ENCODE data around the gene ZNF160.
A peak's percentile ranks its signal among the peaks of the same experiment; 100 is the strongest.
"Not testable (repeated sequence)": the region's sequence is repeated elsewhere in the genome, so short reads cannot be mapped to it uniquely, and the experiment has no call there.

Gene ZNF160

GRCh38 chr19:53103234-53104203, at the start of gene ZNF160:
TSS of gene ZNF160 (minus strand) at chr19:53103422. CDS start at chr19:53086276, 17,146 bp downstream.
- DNase-seq = peak; percentile 67 to 99 (median 97)

- DNase-seq = no peak
Observed at GRCh38 chr19:53147645-53148044, 44.4 kb upstream of the ZNF160 start.

- DNase-seq = no peak
Observed at GRCh38 chr19:53140351-53140750, 37.1 kb upstream of the ZNF160 start.

GRCh38 chr19:53136432-53136831, 33.2 kb upstream of the ZNF160 start:
- DNase-seq = no peak

- peak in 53 of 56 donors; percentile 28 to 89 (median 67) for DNase-seq
Observed at GRCh38 chr19:53132141-53132991, 29.1 kb upstream of the ZNF160 start, which contains the start of gene ZNF415. TSS of gene ZNF415 (minus strand) at chr19:53132910. CDS start at chr19:53122676, 10,234 bp downstream.

- peak in 21 of 56 donors; percentile 4 to 50 (median 19) for DNase-seq
Observed at GRCh38 chr19:53131727-53132126, 28.5 kb upstream of the ZNF160 start.

GRCh38 chr19:53131085-53131590, 27.9 kb upstream of the ZNF160 start:
- DNase-seq = no peak

GRCh38 chr19:53130506-53130905, 27.3 kb upstream of the ZNF160 start:
- peak in 8 of 56 donors; percentile 2 to 34 (median 18) for DNase-seq

- not testable (repeated sequence) for DNase-seq
Observed at GRCh38 chr19:53126733-53127526, 23.7 kb upstream of the ZNF160 start.

- no peak for DNase-seq
Observed at GRCh38 chr19:53123400-53123799, 20.2 kb upstream of the ZNF160 start.

GRCh38 chr19:53112286-53112685, 9.1 kb upstream of the ZNF160 start:
- no peak for DNase-seq

- DNase-seq = no peak
Observed at GRCh38 chr19:53109527-53109926, 6.3 kb upstream of the ZNF160 start.

- peak in 10 of 56 donors; percentile 23 to 54 (median 36) for DNase-seq
Observed at GRCh38 chr19:53102756-53103233, 427 bp downstream of the ZNF160 start.

GRCh38 chr19:53102206-53102755, 941 bp downstream of the ZNF160 start:
- peak in 1 of 56 donors; percentile 4 for DNase-seq

- DNase-seq = no peak
Observed at GRCh38 chr19:53101518-53101917, 1.7 kb downstream of the ZNF160 start.

- DNase-seq = not testable (repeated sequence)
Observed at GRCh38 chr19:53098570-53098969, 4.7 kb downstream of the ZNF160 start.

GRCh38 chr19:53096982-53097690, 6.1 kb downstream of the ZNF160 start:
- DNase-seq = not testable (repeated sequence)

GRCh38 chr19:53096579-53096978, 6.6 kb downstream of the ZNF160 start:
- not testable (repeated sequence) for DNase-seq

All from amygdala (tissue), 56 donors.